Measurements from ENCODE around the gene SPRED3. TPM values are rescaled to one million over a fixed set of nuclear protein-coding genes. Genes with fewer than 3 reads are reported as not detected.
A peak's percentile ranks its signal among the peaks of the same experiment; 100 is the strongest.

The SPRED3 gene
- total and polyA plus RNA-seq, 3 experiments from 2014 or later = 0.33 to 0.66 TPM; not detected in 1

DNA sequence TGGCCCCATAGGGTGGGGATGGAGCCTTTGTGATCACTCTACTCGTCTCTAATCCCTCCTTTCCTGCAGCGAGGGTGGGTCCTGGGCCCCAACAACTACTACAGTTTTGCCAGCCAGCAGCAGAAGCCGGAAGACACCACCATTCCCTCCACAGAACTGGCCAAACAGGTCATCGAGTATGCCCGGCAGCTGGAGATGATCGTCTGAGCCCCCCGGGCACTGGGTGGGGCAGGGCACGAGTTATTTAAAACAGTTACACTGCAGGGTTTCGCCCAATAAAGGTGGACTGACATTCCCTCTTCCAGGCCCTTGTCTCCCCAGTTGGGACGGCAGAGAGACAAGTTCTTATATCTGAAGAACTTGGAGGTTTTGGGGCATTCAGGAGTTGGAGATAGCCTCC is 5.3 kb upstream of the SPRED3 start:
- Mint-ChIP-seq H3K4me1 (peaks cover 10 to 20% (median 12%) of the 10 kb centered on the region in 3 donors), H3K9me3 (no peaks in the 10 kb centered on the region), H3K36me3 (peaks cover 17 to 61% (median 25%) of the 10 kb centered on the region in 3 donors), H3K4me3 (peak overlapping the region in 1 of 7 donors; percentile 58), H3K27me3 (peaks cover 2 to 8% of the 10 kb centered on the region in 2 donors), H3K27ac (no peak overlapping the region)
- CTCF ChIA-PET = no interaction called here
- Histone ChIP-seq H3K9me3 (ENCODE audit: low read length) (no peaks in the 10 kb centered on the region), H3K27me3 (ENCODE audit: insufficient read depth, low read length, poor library complexity, severe bottlenecking) (no peaks in the 10 kb centered on the region), H3K36me3 (ENCODE audit: insufficient read depth, low read length) (peaks cover 41% of the 10 kb centered on the region), H3K27ac (ENCODE audit: low read depth, low read length) (no peak overlapping the region), H3K4me3 (ENCODE audit: low read length) (no peak overlapping the region), H3K4me1 (ENCODE audit: insufficient read depth, low read length) (peaks cover 15% of the 10 kb centered on the region)
- POLR2A ChIA-PET = no interaction called here
- no peak for DNase-seq

- H3K27ac ChIP-seq (ENCODE audit: low read depth, low read length) = no peak overlapping the region
- H3K27ac Mint-ChIP-seq = no peak overlapping the region
- no peak for DNase-seq
- H3K36me3 Mint-ChIP-seq = peaks cover 17 to 61% (median 25%) of the 10 kb centered on the region in 3 donors
- peak overlapping the region in 1 of 7 donors; percentile 58 for H3K4me3 Mint-ChIP-seq
- H3K27me3 Mint-ChIP-seq = peaks cover 2 to 9% of the 10 kb centered on the region in 2 donors
- POLR2A ChIA-PET = interaction anchor here (0.8 kb wide), 1 partner anchor 9 kb away, joined by 3 read pairs; the partner anchor contains the start of gene PSMD8
- no peaks in the 10 kb centered on the region for H3K9me3 ChIP-seq (ENCODE audit: low read length)
- H3K36me3 ChIP-seq (ENCODE audit: insufficient read depth, low read length) = peaks cover 40% of the 10 kb centered on the region
- peaks cover 12 to 22% (median 14%) of the 10 kb centered on the region in 3 donors for H3K4me1 Mint-ChIP-seq
- H3K9me3 Mint-ChIP-seq = no peaks in the 10 kb centered on the region
- H3K4me1 ChIP-seq (ENCODE audit: insufficient read depth, low read length) = peaks cover 17% of the 10 kb centered on the region
- H3K27me3 ChIP-seq (ENCODE audit: insufficient read depth, low read length, poor library complexity, severe bottlenecking) = no peaks in the 10 kb centered on the region
- CTCF ChIA-PET = interaction anchor here (1.1 kb wide), 1 partner anchor 19 kb away, joined by 3 read pairs; the partner anchor contains the start of gene FAM98C
- no peak overlapping the region for H3K4me3 ChIP-seq (ENCODE audit: low read length)
These were observed 4.8 kb upstream of the SPRED3 start for GRCh38 chr19:38383743-38384142.

GRCh38 chr19:38384209-38385027 is 4.1 kb upstream of the SPRED3 start:
- Histone ChIP-seq H3K4me1 (ENCODE audit: insufficient read depth, low read length) (peaks cover 24% of the 10 kb centered on the region), H3K27me3 (ENCODE audit: insufficient read depth, low read length, poor library complexity, severe bottlenecking) (no peaks in the 10 kb centered on the region), H3K27ac (ENCODE audit: low read depth, low read length) (no peak overlapping the region), H3K36me3 (ENCODE audit: insufficient read depth, low read length) (peaks cover 33% of the 10 kb centered on the region), H3K9me3 (ENCODE audit: low read length) (no peaks in the 10 kb centered on the region), H3K4me3 (ENCODE audit: low read length) (no peak overlapping the region)
- peaks cover 2 to 9% of the 10 kb centered on the region in 2 donors for H3K27me3 Mint-ChIP-seq
- ChIA-PET POLR2A (interaction anchor here (0.8 kb wide), 1 partner anchor 10 kb away, joined by 3 read pairs; the partner anchor contains the start of gene PSMD8), CTCF (interaction anchor here (1.1 kb wide), 1 partner anchor 18 kb away, joined by 3 read pairs; the partner anchor contains the start of gene FAM98C)
- no peak for DNase-seq
- peak overlapping the region in 1 of 7 donors; percentile 61 for H3K4me3 Mint-ChIP-seq
- H3K4me1 Mint-ChIP-seq = peaks cover 14 to 25% (median 14%) of the 10 kb centered on the region in 3 donors
- no peaks in the 10 kb centered on the region for H3K9me3 Mint-ChIP-seq
- H3K36me3 Mint-ChIP-seq = peaks cover 16 to 55% (median 24%) of the 10 kb centered on the region in 3 donors
- peak overlapping the region in 1 of 8 donors; percentile 30 for H3K27ac Mint-ChIP-seq

DNA sequence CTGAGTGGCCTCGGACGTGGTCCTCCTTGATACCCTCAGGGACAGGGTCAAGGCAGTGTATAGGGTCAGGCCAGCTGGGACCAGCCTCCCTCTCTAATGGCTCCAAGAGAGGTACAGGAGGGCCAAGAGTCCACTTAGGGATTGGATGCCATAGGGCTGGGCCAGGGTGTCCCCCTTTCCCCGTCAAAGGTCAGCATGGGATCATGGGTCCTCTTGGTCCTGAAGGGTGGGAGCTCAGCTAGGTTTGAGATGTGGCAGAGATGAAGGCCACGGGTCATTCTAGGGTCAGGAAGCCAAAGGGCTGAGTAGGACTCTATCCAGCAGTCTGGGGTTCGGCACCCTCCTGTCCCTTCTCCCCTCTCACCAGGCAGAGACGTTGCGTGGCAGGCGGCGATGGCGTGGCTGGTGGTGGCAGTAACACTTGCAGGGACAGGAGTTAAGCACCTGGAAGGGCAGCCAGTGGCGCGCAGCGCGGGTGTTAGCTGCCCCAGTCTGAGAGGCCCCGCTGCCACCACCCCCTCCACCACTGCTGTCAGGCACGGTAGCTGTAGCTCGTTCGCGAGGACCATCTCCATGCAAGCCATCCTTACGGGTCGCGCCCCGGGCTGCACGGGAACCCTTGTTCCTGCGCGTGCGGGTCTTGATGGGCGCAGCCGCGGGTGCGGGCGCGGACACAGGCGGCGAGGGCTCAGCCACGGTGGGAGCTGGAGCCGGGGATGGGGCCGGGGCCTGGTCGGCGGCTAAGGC is 3.3 kb upstream of the SPRED3 start:
- Mint-ChIP-seq H3K4me1 (peaks cover 16 to 28% (median 17%) of the 10 kb centered on the region in 3 donors), H3K9me3 (no peaks in the 10 kb centered on the region), H3K27ac (peak overlapping the region in 2 of 8 donors; percentile 1 to 30), H3K36me3 (peaks cover 13 to 47% (median 20%) of the 10 kb centered on the region in 3 donors), H3K4me3 (peak overlapping the region in 1 of 7 donors; percentile 12), H3K27me3 (peaks cover 2 to 9% of the 10 kb centered on the region in 2 donors)
- DNase-seq = no peak
- H3K4me3 ChIP-seq (ENCODE audit: low read length) = no peak overlapping the region
- H3K4me1 ChIP-seq (ENCODE audit: insufficient read depth, low read length) = peaks cover 24% of the 10 kb centered on the region
- no peak overlapping the region for H3K27ac ChIP-seq (ENCODE audit: low read depth, low read length)
- H3K36me3 ChIP-seq (ENCODE audit: insufficient read depth, low read length) = peaks cover 27% of the 10 kb centered on the region
- H3K27me3 ChIP-seq (ENCODE audit: insufficient read depth, low read length, poor library complexity, severe bottlenecking) = no peaks in the 10 kb centered on the region
- CTCF ChIA-PET = no interaction called here
- POLR2A ChIA-PET = interaction anchor here (0.5 kb wide), 1 partner anchor 142 kb away, joined by 6 read pairs; no protein-coding TSS in a partner anchor
- no peaks in the 10 kb centered on the region for H3K9me3 ChIP-seq (ENCODE audit: low read length)

DNA sequence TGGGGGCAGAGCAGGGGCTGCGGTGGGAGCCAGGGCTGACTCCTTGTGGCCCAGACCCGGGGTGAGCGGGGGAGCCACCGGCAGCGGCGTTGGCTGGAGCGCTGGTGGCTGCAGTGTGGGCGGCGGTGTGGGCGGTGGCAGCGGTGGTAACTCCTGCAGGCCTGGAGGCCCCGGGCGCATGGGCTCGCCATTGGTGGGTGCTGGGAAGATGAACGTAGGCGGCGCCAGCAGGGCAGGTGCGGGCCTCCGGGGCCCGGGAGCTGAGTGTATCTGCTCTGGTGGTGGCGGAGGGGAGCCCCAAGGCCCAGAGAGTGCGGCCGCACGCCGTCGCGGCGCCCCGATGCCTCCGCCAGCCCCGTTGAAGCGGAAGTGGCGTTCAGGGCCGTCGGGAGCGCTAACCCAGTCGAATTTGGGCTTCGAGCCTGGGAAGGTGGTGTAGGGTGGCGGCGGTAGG is 2.7 kb upstream of the SPRED3 start:
- peaks cover 13 to 41% (median 18%) of the 10 kb centered on the region in 3 donors for H3K36me3 Mint-ChIP-seq
- no peak overlapping the region for H3K4me3 ChIP-seq (ENCODE audit: low read length)
- H3K4me1 ChIP-seq (ENCODE audit: insufficient read depth, low read length) = peaks cover 24% of the 10 kb centered on the region
- no peaks in the 10 kb centered on the region for H3K9me3 Mint-ChIP-seq
- no peak overlapping the region for H3K27ac ChIP-seq (ENCODE audit: low read depth, low read length)
- no peak overlapping the region for H3K27ac Mint-ChIP-seq
- peaks cover 3 to 9% of the 10 kb centered on the region in 2 donors for H3K27me3 Mint-ChIP-seq
- no peaks in the 10 kb centered on the region for H3K9me3 ChIP-seq (ENCODE audit: low read length)
- ChIA-PET POLR2A (interaction anchor here (0.5 kb wide), 1 partner anchor 143 kb away, joined by 6 read pairs; no protein-coding TSS in a partner anchor), CTCF (no interaction called here)
- H3K36me3 ChIP-seq (ENCODE audit: insufficient read depth, low read length) = peaks cover 22% of the 10 kb centered on the region
- no peak for DNase-seq
- no peaks in the 10 kb centered on the region for H3K27me3 ChIP-seq (ENCODE audit: insufficient read depth, low read length, poor library complexity, severe bottlenecking)
- H3K4me3 Mint-ChIP-seq = peak overlapping the region in 1 of 7 donors; percentile 40
- peaks cover 17 to 28% (median 19%) of the 10 kb centered on the region in 3 donors for H3K4me1 Mint-ChIP-seq

DNA sequence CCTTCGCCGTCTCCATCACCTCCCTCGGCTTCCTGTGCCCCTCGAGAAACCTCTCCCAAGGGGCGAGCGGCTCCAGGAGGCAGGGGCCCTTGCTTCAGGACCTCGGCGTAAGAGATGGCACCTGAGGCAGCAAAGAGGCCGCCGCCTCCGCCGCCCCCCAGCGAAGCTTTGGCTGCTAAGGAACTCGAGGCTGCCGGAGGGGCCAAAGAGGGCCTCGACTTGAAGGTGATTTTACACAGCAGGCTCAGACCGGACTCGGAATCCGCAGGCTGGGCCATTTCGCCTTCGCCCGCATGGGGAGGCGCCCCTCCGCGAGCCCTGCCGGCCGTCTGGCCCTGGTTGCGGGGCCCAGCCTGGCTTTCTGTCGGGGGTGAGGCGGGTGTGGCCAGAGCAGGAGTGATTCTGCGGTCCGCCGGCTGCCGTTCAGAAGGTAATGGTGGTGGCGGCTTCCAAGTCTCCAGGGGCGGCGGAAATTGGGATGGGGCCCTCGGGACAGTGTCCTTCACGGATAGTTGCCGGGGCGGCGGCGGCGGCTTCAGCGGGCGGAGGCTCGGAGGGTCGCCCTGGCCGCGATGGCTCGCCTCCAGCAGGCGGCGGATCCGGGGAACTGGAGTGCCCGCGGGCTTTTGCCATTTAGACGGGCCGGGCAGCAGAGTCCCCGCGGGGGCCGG is 2.1 kb upstream of the SPRED3 start:
- Histone ChIP-seq H3K9me3 (ENCODE audit: low read length) (no peaks in the 10 kb centered on the region), H3K27ac (ENCODE audit: low read depth, low read length) (no peak overlapping the region), H3K36me3 (ENCODE audit: insufficient read depth, low read length) (peaks cover 16% of the 10 kb centered on the region), H3K4me1 (ENCODE audit: insufficient read depth, low read length) (peaks cover 24% of the 10 kb centered on the region), H3K4me3 (ENCODE audit: low read length) (no peak overlapping the region), H3K27me3 (ENCODE audit: insufficient read depth, low read length, poor library complexity, severe bottlenecking) (no peaks in the 10 kb centered on the region)
- POLR2A ChIA-PET = no interaction called here
- Mint-ChIP-seq H3K27me3 (peaks cover 4 to 9% of the 10 kb centered on the region in 2 donors), H3K27ac (no peak overlapping the region), H3K9me3 (no peaks in the 10 kb centered on the region), H3K4me1 (peaks cover 17 to 28% (median 19%) of the 10 kb centered on the region in 3 donors), H3K4me3 (no peak overlapping the region), H3K36me3 (peaks cover 12 to 35% (median 17%) of the 10 kb centered on the region in 3 donors)
- CTCF ChIA-PET = interaction anchor here (3.8 kb wide), 1 partner anchor 12 kb away, joined by 15 read pairs; the partner anchor contains the start of gene PSMD8
- DNase-seq = no peak

GRCh38 chr19:38386971-38387549 is 1.4 kb upstream of the SPRED3 start:
- peak overlapping the region; percentile 31 for H3K27ac ChIP-seq (ENCODE audit: low read depth, low read length)
- peaks cover 24% of the 10 kb centered on the region for H3K4me1 ChIP-seq (ENCODE audit: insufficient read depth, low read length)
- peaks cover 10% of the 10 kb centered on the region for H3K36me3 ChIP-seq (ENCODE audit: insufficient read depth, low read length)
- CTCF ChIA-PET = interaction anchor here (1.0 to 3.8 kb wide), 3 partner anchors 13 to 143 kb away, joined by 4 to 16 read pairs (median 15); partner anchors contain the start of genes FAM98C and PSMD8
- POLR2A ChIA-PET = interaction anchor here (0.5 to 3.9 kb wide), 6 partner anchors 9 to 25 kb away, joined by 3 to 19 read pairs (median 3); partner anchors contain the start of genes FAM98C and PSMD8
- no peaks in the 10 kb centered on the region for H3K27me3 ChIP-seq (ENCODE audit: insufficient read depth, low read length, poor library complexity, severe bottlenecking)
- peak overlapping the region; percentile 78 for H3K4me3 ChIP-seq (ENCODE audit: low read length)
- peaks cover 4 to 9% of the 10 kb centered on the region in 2 donors for H3K27me3 Mint-ChIP-seq
- H3K27ac Mint-ChIP-seq = peak overlapping the region in 5 of 8 donors; percentile 52 to 95 (median 66)
- H3K36me3 Mint-ChIP-seq = peaks cover 7 to 29% (median 11%) of the 10 kb centered on the region in 3 donors
- H3K9me3 Mint-ChIP-seq = no peaks in the 10 kb centered on the region
- DNase-seq = no peak
- H3K4me1 Mint-ChIP-seq = peaks cover 17 to 28% (median 19%) of the 10 kb centered on the region in 3 donors
- no peaks in the 10 kb centered on the region for H3K9me3 ChIP-seq (ENCODE audit: low read length)
- H3K4me3 Mint-ChIP-seq = peak overlapping the region; percentile 77 to 95 (median 90)
